Vagina (tissue), 2 donors: ENCODE measurements around the gene NDUFV1.

Experiments used
- POLR2A ChIP-seq, 2 donors: fragments of 450-650 bp; IDR thresholded peaks; one replicate each; pipeline ENCODE4 v1.6.1; 2017; ENCODE audit warnings: antibody characterized with exemption in 2 of 2, mild to moderate bottlenecking in 2 of 2, moderate library complexity in 2 of 2
- POLR2AphosphoS5 ChIP-seq, 2 donors: sonication (generic); formaldehyde crosslinking; IDR thresholded peaks; one replicate each; pipeline ENCODE4 v1.9.0; 2017; ENCODE audit warnings: antibody characterized with exemption in 2 of 2, mild to moderate bottlenecking in 2 of 2, low read depth in 1 of 2; ENCODE audit not compliant: insufficient read depth in 1 of 2
- TF ChIP-seq, protein P1 (sequence below), 3 experiments: fragments of 450-650 bp in 2 of 3; fragments of 200-600 bp in 1 of 3; sonication (generic) in 1 of 3; IDR thresholded peaks; one replicate each; pipeline ENCODE4 v1.5.1; 2017 to 2019; ENCODE audit warnings: antibody characterized with exemption in 3 of 3, mild to moderate bottlenecking in 2 of 3, moderate library complexity in 2 of 3

DNA sequence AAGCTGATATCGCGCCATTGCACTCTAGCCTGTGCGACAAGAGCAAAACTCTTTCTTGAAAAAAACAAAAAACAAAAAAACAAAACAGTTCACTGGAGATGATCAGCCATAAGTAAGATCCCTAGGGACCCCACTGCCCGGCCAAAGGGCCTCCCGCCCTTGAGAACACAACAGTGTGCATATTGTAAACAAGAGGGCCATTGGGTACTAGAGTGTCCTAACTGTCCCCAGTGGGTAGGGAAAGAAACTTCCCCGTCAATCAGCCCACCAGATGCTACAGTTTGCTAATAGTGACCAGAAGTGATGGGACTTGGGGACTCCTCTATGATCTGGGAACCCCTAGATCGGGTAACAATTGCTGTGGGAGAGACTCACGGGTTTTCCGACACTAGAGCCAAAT lies 47.5 kb downstream of the NDUFV1 start:
- TF ChIP-seq, protein P1, sequence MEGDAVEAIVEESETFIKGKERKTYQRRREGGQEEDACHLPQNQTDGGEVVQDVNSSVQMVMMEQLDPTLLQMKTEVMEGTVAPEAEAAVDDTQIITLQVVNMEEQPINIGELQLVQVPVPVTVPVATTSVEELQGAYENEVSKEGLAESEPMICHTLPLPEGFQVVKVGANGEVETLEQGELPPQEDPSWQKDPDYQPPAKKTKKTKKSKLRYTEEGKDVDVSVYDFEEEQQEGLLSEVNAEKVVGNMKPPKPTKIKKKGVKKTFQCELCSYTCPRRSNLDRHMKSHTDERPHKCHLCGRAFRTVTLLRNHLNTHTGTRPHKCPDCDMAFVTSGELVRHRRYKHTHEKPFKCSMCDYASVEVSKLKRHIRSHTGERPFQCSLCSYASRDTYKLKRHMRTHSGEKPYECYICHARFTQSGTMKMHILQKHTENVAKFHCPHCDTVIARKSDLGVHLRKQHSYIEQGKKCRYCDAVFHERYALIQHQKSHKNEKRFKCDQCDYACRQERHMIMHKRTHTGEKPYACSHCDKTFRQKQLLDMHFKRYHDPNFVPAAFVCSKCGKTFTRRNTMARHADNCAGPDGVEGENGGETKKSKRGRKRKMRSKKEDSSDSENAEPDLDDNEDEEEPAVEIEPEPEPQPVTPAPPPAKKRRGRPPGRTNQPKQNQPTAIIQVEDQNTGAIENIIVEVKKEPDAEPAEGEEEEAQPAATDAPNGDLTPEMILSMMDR (IDR thresholded peaks at IDR 0.05) = no peak
- TF ChIP-seq POLR2AphosphoS5 (IDR thresholded peaks at IDR 0.05; ENCODE audit: insufficient read depth in 1 of 2, low read depth in 1 of 2) (no peak), POLR2A (IDR thresholded peaks at IDR 0.05) (no peak)
